OCI-LY7 (cell line): Measurements from ENCODE around the gene ZNF536. TPM values are rescaled to one million over a fixed set of nuclear protein-coding genes. Genes with fewer than 3 reads are reported as not detected.

Experiments
- Bru-seq: library from RNA; stranded (reverse); fragments of 400-500 nt; gene quantifications from one replicate; lab custom pipeline; 2021; lab: Mats Ljungman, UMichigan
- BruChase-seq, 2 experiments: library from RNA; stranded (reverse); fragments of 400-500 nt; gene quantifications; one replicate each; lab custom pipeline; 2021; lab: Mats Ljungman, UMichigan
- BruUV-seq: library from RNA; stranded (reverse); fragments of 400-500 nt; replicated peaks from 2 replicates; lab custom pipeline; 2021; lab: Mats Ljungman, UMichigan
- CTCF ChIA-PET: fragments of 300-600 bp; sonication (Branson Sonifier 250); formaldehyde crosslinking; loops from one replicate; lab custom pipeline; 2022; ENCODE audit warnings: antibody characterized with exemption; ENCODE audit not compliant: unreplicated experiment; lab: Charles Lee
- POLR2A ChIA-PET: fragments of 300-600 bp; sonication (Branson Sonifier 250); formaldehyde crosslinking; loops from one replicate; lab custom pipeline; 2022; ENCODE audit warnings: antibody characterized with exemption; lab: Charles Lee
- DNase-seq: peaks from one replicate; pipeline ENCODE4 v3.0.0-alpha.2; 2015; ENCODE audit warnings: low spot score
- H2AFZ ChIP-seq: fragments of 200-600 bp; sonication (generic), shearing (Covaris generic); 2 replicates; pipeline ENCODE4 v1.6.1; 2014; ENCODE audit warnings: mild to moderate bottlenecking, antibody characterized with exemption, low read length, moderate library complexity
- H3K27ac ChIP-seq: fragments of 200-600 bp; sonication (generic); 2 replicates; pipeline ENCODE4 v1.5.1; 2014; ENCODE audit warnings: mixed run types, low read depth, mild to moderate bottlenecking, moderate library complexity, low read length, inconsistent platforms; ENCODE audit not compliant: poor library complexity, severe bottlenecking
- H3K36me3 ChIP-seq: fragments of 200-600 bp; sonication (generic); 2 replicates; pipeline ENCODE4 v1.6.1; 2014; ENCODE audit warnings: mild to moderate bottlenecking, antibody characterized with exemption, low read length, moderate library complexity, mixed read lengths; ENCODE audit not compliant: insufficient read depth
- H3K4me1 ChIP-seq: fragments of 200-600 bp; sonication (generic); 2 replicates; pipeline ENCODE4 v1.5.1; 2014; ENCODE audit warnings: mild to moderate bottlenecking, low read length; ENCODE audit not compliant: insufficient read depth, poor library complexity, severe bottlenecking
- H3K4me2 ChIP-seq: fragments of 200-600 bp; sonication (generic); 2 replicates; pipeline ENCODE4 v1.6.1; 2014; ENCODE audit warnings: mild to moderate bottlenecking, low read length
- H3K4me3 ChIP-seq: fragments of 200-600 bp; sonication (generic); 2 replicates; pipeline ENCODE4 v1.5.1; 2014; ENCODE audit warnings: mild to moderate bottlenecking, low read depth, low read length; ENCODE audit not compliant: poor library complexity, severe bottlenecking
- H3K79me2 ChIP-seq: fragments of 200-600 bp; sonication (generic); 2 replicates; pipeline ENCODE4 v1.6.1; 2016; ENCODE audit warnings: low read depth, mild to moderate bottlenecking, low read length, moderate library complexity, mixed read lengths; ENCODE audit not compliant: insufficient read depth
- H3K9me2 ChIP-seq: fragments of 200-600 bp; sonication (generic); 2 replicates; pipeline ENCODE4 v1.6.1; 2016; ENCODE audit warnings: mild to moderate bottlenecking, low read length, mixed read lengths; ENCODE audit not compliant: insufficient read depth
- H3K9me3 ChIP-seq: fragments of 200-600 bp; sonication (generic); 2 replicates; pipeline ENCODE4 v1.6.1; 2014; ENCODE audit warnings: mild to moderate bottlenecking, mixed run types, low read length, mixed read lengths
- H4K20me1 ChIP-seq: fragments of 200-600 bp; sonication (generic); 2 replicates; pipeline ENCODE4 v1.6.1; 2014; ENCODE audit warnings: mild to moderate bottlenecking, antibody characterized with exemption, low read length, moderate library complexity, mixed read lengths; ENCODE audit not compliant: insufficient read depth
- EZH2phosphoT487 ChIP-seq: fragments of 200-600 bp; sonication (generic); IDR thresholded peaks from 2 replicates; pipeline ENCODE4 v1.6.1; 2018; ENCODE audit warnings: low read depth, borderline replicate concordance, mild to moderate bottlenecking, mixed run types, antibody characterized with exemption, low read length, moderate library complexity, mixed read lengths
- intact Hi-C: fragments of 100-400 bp; cut with micrococcal nuclease; formaldehyde crosslinking; loops from one replicate; pipeline ENCODE4 v1.10.0; 2022; ENCODE audit not compliant: unreplicated experiment
- long read RNA-seq: library from polyadenylated mRNA; stranded (forward); transcript quantifications from one replicate; pipeline ENCODE4 v2.0.0, GENCODE V29; 2022
- total RNA-seq, 2 experiments: library from RNA; depleted of rRNA in 1 of 2; stranded (reverse); fragments of >200 nt in 1 of 2; shearing (Covaris generic) in 1 of 2; gene quantifications; 2 replicates each; pipeline ENCODE4 v1.2.3, GENCODE V29; 2014 to 2022
- TF ChIP-seq, protein P1 (sequence below): fragments of 200-600 bp; sonication (generic); conservative IDR thresholded peaks from 2 replicates; pipeline ENCODE4 v1.5.1; 2014; ENCODE audit warnings: mild to moderate bottlenecking, antibody characterized with exemption, low read length, moderate library complexity, mixed read lengths

The ZNF536 gene
- total RNA-seq (2014; rRNA removed; shearing (Covaris generic)) (0.06 TPM in 1 of 2 replicates, not detected in the other), total RNA-seq (2022) (0.28 and 0.30 TPM in 2 replicates), Bru-seq, nascent RNA (percentile 18 among the genes with signal in this experiment), BruChase-seq, experiment 1, labeled RNA remaining after a 6-hour chase (percentile 22 among the genes with signal in this experiment), BruChase-seq, experiment 2, labeled RNA remaining after a 2-hour chase (percentile 20 among the genes with signal in this experiment)
- long read RNA-seq, partial matches to known transcripts: 0 of 1 reads
- long read RNA-seq, other reads (novel, unspliced or antisense): 1 of 1 reads

DNA sequence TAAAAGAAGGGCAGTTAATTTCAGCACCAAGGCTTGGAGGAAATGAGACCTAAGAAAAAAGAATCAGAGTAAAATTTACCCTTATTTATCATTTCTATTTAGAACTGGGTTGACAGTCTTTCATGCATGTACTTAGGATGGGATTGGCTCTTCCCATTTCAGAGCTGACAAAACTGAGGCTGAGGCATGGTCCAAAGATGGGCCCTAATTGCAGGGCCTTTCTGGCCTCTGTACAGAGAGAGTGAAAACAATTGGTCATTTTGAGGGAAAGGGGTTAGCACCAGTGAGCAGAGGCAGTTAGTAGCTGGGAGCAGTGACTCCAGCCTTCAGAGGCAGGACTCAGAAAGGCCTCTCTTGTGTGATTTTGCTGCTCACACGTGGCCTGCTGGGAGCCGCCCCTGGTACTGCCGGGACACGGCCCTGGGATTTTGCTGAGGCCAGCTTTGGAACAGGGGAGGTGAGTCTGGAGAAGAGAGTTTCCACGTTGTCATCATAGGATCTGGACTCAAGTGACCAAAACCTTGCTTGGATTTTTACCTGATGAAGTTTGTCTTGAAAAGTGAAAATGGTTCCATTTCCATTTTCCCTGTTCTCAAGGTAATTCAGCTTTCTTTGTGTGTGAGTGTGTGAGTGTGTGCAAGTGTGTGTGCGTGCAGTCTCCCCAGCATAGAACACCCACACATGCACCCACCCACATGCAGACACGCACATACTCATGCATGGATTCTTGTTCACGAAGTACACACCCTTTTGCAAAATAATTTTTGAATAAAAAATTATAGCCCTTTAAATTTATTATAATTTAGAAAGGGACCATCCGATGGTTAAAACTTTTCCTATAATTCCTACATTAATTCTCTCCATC lies at the start of gene ZNF536:
Gene ZNF536 (plus strand): TSS at position 425 of the 865 bp plus-strand sequence. CDS start 71,179 bp downstream, outside the sequence.
- H2AFZ ChIP-seq: no peak within 1 kb of the TSS
- H3K36me3 ChIP-seq: no peaks in the 10 kb centered on the region
- no peak within 1 kb of the TSS for H3K4me3 ChIP-seq
- no TSS peak for BruUV-seq
- H3K79me2 ChIP-seq: no peaks in the 10 kb centered on the region
- H4K20me1 ChIP-seq: no peaks in the 10 kb centered on the region
- no peaks in the 10 kb centered on the region for H3K4me1 ChIP-seq
- H3K27ac ChIP-seq: no peak within 1 kb of the TSS
- H3K4me2 ChIP-seq: no peak within 1 kb of the TSS
- H3K9me3 ChIP-seq: no peaks in the 10 kb centered on the region
- TF ChIP-seq EZH2phosphoT487: no peak
- TF ChIP-seq, protein P1, sequence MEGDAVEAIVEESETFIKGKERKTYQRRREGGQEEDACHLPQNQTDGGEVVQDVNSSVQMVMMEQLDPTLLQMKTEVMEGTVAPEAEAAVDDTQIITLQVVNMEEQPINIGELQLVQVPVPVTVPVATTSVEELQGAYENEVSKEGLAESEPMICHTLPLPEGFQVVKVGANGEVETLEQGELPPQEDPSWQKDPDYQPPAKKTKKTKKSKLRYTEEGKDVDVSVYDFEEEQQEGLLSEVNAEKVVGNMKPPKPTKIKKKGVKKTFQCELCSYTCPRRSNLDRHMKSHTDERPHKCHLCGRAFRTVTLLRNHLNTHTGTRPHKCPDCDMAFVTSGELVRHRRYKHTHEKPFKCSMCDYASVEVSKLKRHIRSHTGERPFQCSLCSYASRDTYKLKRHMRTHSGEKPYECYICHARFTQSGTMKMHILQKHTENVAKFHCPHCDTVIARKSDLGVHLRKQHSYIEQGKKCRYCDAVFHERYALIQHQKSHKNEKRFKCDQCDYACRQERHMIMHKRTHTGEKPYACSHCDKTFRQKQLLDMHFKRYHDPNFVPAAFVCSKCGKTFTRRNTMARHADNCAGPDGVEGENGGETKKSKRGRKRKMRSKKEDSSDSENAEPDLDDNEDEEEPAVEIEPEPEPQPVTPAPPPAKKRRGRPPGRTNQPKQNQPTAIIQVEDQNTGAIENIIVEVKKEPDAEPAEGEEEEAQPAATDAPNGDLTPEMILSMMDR: no peak
- no peak for DNase-seq
- intact Hi-C loops: no loop called here
- ChIA-PET POLR2A (no interaction called here), CTCF (no interaction called here)
- H3K9me2 ChIP-seq: no peaks in the 10 kb centered on the region

DNA sequence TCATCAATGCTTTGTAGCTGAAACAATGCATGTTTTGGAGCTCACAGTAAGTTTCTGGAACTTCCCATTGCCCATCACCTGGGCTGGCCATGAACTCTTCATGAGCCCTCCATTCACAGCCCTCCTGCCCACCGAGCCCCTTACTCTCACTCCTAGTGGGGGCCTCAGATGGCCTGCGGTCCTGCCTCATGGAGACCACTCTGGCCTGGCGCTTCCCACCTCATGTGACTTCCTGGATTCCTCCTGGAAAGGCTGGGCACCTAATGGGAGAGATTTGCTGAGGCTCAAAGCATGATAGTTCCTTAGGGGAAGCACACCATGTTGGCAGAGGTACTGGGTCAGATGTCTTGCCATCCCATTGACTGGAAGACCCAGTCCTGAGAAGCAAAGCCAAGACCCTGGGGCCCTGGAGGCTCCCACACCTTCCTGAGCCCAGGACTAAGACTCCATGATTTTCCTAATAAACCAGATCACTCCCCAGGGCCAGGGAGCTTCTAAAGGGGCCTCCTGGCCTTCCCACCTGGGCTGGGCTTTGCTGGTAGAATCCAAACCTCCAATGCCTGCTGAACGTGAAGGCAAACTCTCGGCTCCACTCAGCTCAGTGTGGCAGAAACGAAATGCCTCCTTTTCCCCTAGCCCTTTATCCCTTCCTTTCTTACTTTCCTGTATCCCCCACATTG lies 49.4 kb upstream of the ZNF536 start:
- H3K9me2 ChIP-seq: no peaks in the 10 kb centered on the region
- no peak overlapping the region for H3K4me2 ChIP-seq
- no peaks in the 10 kb centered on the region for H4K20me1 ChIP-seq
- no peaks in the 10 kb centered on the region for H3K36me3 ChIP-seq
- no peak for DNase-seq
- no peak overlapping the region for H3K27ac ChIP-seq
- ChIA-PET CTCF (interaction anchor here (0.6 kb wide), 1 partner anchor 32 kb away, joined by 9 read pairs; no protein-coding TSS in a partner anchor), POLR2A (no interaction called here)
- H2AFZ ChIP-seq: no peak overlapping the region
- H3K4me1 ChIP-seq: no peaks in the 10 kb centered on the region
- H3K79me2 ChIP-seq: no peaks in the 10 kb centered on the region
- H3K9me3 ChIP-seq: no peaks in the 10 kb centered on the region
- BruUV-seq: no TSS peak
- no peak overlapping the region for H3K4me3 ChIP-seq
- TF ChIP-seq EZH2phosphoT487: no peak
- TF ChIP-seq, protein P1: no peak
- intact Hi-C loops: no loop called here
